Caco-2 (cell line): Measurements from ENCODE around the gene DUSP18. TPM values are rescaled to one million over a fixed set of nuclear protein-coding genes. Genes with fewer than 3 reads are reported as not detected.
A peak's percentile ranks its signal among the peaks of the same experiment; 100 is the strongest.

ENCODE experiments used
- BruUV-seq: library from RNA; stranded (reverse); fragments of 400-500 nt; replicated peaks from 2 replicates; lab custom pipeline; 2021; lab: Mats Ljungman, UMichigan
- CTCF ChIA-PET: fragments of 300-600 bp; sonication (Branson Sonifier 250); formaldehyde crosslinking; loops from one replicate; lab custom pipeline; 2022; ENCODE audit warnings: antibody characterized with exemption; lab: Charles Lee
- POLR2A ChIA-PET: fragments of 300-600 bp; sonication (Branson Sonifier 250); formaldehyde crosslinking; loops from one replicate; lab custom pipeline; 2022; ENCODE audit warnings: antibody characterized with exemption; lab: Charles Lee
- DNase-seq, 2 experiments: peaks; one replicate each; pipeline versions ENCODE4 v3.0.0 to v3.0.0-alpha.2; 2020 to 2022
- H3K27me3 ChIP-seq: replicated peaks from 2 replicates; pipeline ENCODE4 v1.6.0; 2011; ENCODE audit warnings: low read length; ENCODE audit not compliant: control insufficient read depth, insufficient read depth
- H3K36me3 ChIP-seq: 2 replicates; pipeline ENCODE4 v1.5.1; 2011; ENCODE audit warnings: low read length; ENCODE audit not compliant: control insufficient read depth, insufficient read depth
- H3K4me1 ChIP-seq: fragments of 250-450 bp; sonication (Bioruptor Pico); 2 replicates; pipeline ENCODE4 v1.5.1; 2020; ENCODE audit warnings: mild to moderate bottlenecking
- H3K4me3 ChIP-seq: 2 replicates; pipeline ENCODE4 v1.5.1; 2011; ENCODE audit warnings: low read depth, mild to moderate bottlenecking, control low read depth, low read length
- H3K9me3 ChIP-seq: fragments of 250-450 bp; sonication (Bioruptor Pico); 2 replicates; pipeline ENCODE4 v1.5.1; 2020; ENCODE audit warnings: mild to moderate bottlenecking, moderate library complexity
- H3K27ac Mint-ChIP-seq: one replicate; pipeline ENCODE4 v1.8.0; 2022; ENCODE audit warnings: mixed read lengths; ENCODE audit not compliant: unreplicated experiment
- H3K27me3 Mint-ChIP-seq: one replicate; pipeline ENCODE4 v1.8.0; 2022; ENCODE audit warnings: mixed read lengths; ENCODE audit not compliant: insufficient read depth, unreplicated experiment
- H3K36me3 Mint-ChIP-seq: one replicate; pipeline ENCODE4 v1.8.0; 2022; ENCODE audit warnings: mild to moderate bottlenecking, mixed read lengths; ENCODE audit not compliant: insufficient read depth, unreplicated experiment
- H3K4me1 Mint-ChIP-seq: one replicate; pipeline ENCODE4 v1.8.0; 2022; ENCODE audit warnings: low read depth, mixed read lengths; ENCODE audit not compliant: unreplicated experiment
- H3K4me3 Mint-ChIP-seq: one replicate; pipeline ENCODE4 v1.8.0; 2022; ENCODE audit warnings: mild to moderate bottlenecking, moderate library complexity, mixed read lengths; ENCODE audit not compliant: unreplicated experiment
- H3K9me3 Mint-ChIP-seq: one replicate; pipeline ENCODE4 v1.8.0; 2022; ENCODE audit warnings: mixed read lengths; ENCODE audit not compliant: unreplicated experiment
- CTCF ChIP-seq, 2 experiments: fragments of 200-600 bp in 1 of 2; IDR thresholded peaks; 1 replicate in 1 of 2; 2 replicates in 1 of 2; pipeline versions ENCODE4 v1.5.1 to v1.8.0; 2011 to 2022; ENCODE audit warnings: antibody characterized with exemption in 1 of 2, control low read depth in 1 of 2, inconsistent platforms in 1 of 2, low read depth in 1 of 2, low read length in 1 of 2, mild to moderate bottlenecking in 1 of 2, moderate library complexity in 1 of 2; ENCODE audit not compliant: insufficient read depth in 1 of 2, severe bottlenecking in 1 of 2, unreplicated experiment in 1 of 2
- intact Hi-C: fragments of 100-400 bp; cut with micrococcal nuclease; formaldehyde crosslinking; loops from one replicate; pipeline ENCODE4 v1.10.0; 2022; ENCODE audit not compliant: unreplicated experiment
- total RNA-seq: library from RNA; stranded (reverse); gene quantifications from 2 replicates; pipeline ENCODE4 v1.2.3, GENCODE V29; 2022

DUSP18 gene
- total RNA-seq, 1 experiment from 2014 or later: 6.0 TPM

- Histone ChIP-seq H3K9me3 (no peaks in the 10 kb centered on the region), H3K36me3 (no peaks in the 10 kb centered on the region), H3K4me1 (0 out of 2 replicates have a peak, but pooled peaks cover 4% of the 10 kb centered on the region), H3K27me3 (no peaks in the 10 kb centered on the region), H3K4me3 (peak overlapping the region; percentile 63)
- no TSS peak for BruUV-seq
- Mint-ChIP-seq H3K27me3 (no peaks in the 10 kb centered on the region), H3K4me3 (peak overlapping the region; percentile 79), H3K9me3 (no peaks in the 10 kb centered on the region), H3K27ac (no peak overlapping the region), H3K4me1 (no peaks in the 10 kb centered on the region), H3K36me3 (no peaks in the 10 kb centered on the region)
- DNase-seq: no peak
- ChIA-PET CTCF (interaction anchor here (1.2 kb wide), 1 partner anchor 60 kb away, joined by 4 read pairs; no protein-coding TSS in a partner anchor), POLR2A (no interaction called here)
- intact Hi-C loops: no loop called here
- TF ChIP-seq CTCF (IDR thresholded peaks at IDR 0.05; ENCODE audit: insufficient read depth in 1 of 2, low read depth in 1 of 2, low read length in 1 of 2, severe bottlenecking in 1 of 2, unreplicated experiment in 1 of 2): no peak
These were observed 27.7 kb upstream of the DUSP18 start for GRCh38 chr22:30695351-30695851.

- Histone ChIP-seq H3K36me3 (no peaks in the 10 kb centered on the region), H3K4me1 (0 out of 2 replicates have a peak, but pooled peaks cover 4% of the 10 kb centered on the region), H3K27me3 (no peaks in the 10 kb centered on the region), H3K9me3 (no peaks in the 10 kb centered on the region), H3K4me3 (peak within 1 kb of the TSS; percentile 84)
- Mint-ChIP-seq H3K27ac (no peak within 1 kb of the TSS), H3K9me3 (no peaks in the 10 kb centered on the region), H3K36me3 (no peaks in the 10 kb centered on the region), H3K4me3 (peak within 1 kb of the TSS; percentile 79), H3K4me1 (no peaks in the 10 kb centered on the region), H3K27me3 (no peaks in the 10 kb centered on the region)
- POLR2A ChIA-PET: interaction anchor here (0.6 kb wide), 1 partner anchor 12 kb away, joined by 3 read pairs; no protein-coding TSS in a partner anchor
- BruUV-seq: no TSS peak
- DNase-seq: peak in 1 of 2 experiments; percentile 62
- intact Hi-C loops: no loop called here
- CTCF ChIA-PET: interaction anchor here (1.2 kb wide), 2 partner anchors 60 kb away, joined by 3 to 4 read pairs; no protein-coding TSS in a partner anchor
- TF ChIP-seq CTCF (IDR thresholded peaks at IDR 0.05; ENCODE audit: insufficient read depth in 1 of 2, low read depth in 1 of 2, low read length in 1 of 2, severe bottlenecking in 1 of 2, unreplicated experiment in 1 of 2): peak in 1 of 2 experiments; percentile 5
These were observed 27.1 kb upstream of the DUSP18 start, which contains the start of gene OSBP2 for GRCh38 chr22:30694640-30695350. TSS of gene OSBP2 (plus strand) at chr22:30694874. CDS start at chr22:30694910, 36 bp downstream.

- 0 out of 2 replicates have a peak, but pooled peaks cover 4% of the 10 kb centered on the region for H3K4me1 ChIP-seq
- Mint-ChIP-seq H3K36me3 (no peaks in the 10 kb centered on the region), H3K4me3 (peak overlapping the region; percentile 79), H3K4me1 (no peaks in the 10 kb centered on the region), H3K9me3 (no peaks in the 10 kb centered on the region), H3K27me3 (no peaks in the 10 kb centered on the region), H3K27ac (no peak overlapping the region)
- DNase-seq: peak; percentile 59 to 78
- no peak for TF ChIP-seq CTCF (IDR thresholded peaks at IDR 0.05; ENCODE audit: insufficient read depth in 1 of 2, low read depth in 1 of 2, low read length in 1 of 2, severe bottlenecking in 1 of 2, unreplicated experiment in 1 of 2)
- H3K27me3 ChIP-seq: no peaks in the 10 kb centered on the region
- peak overlapping the region; percentile 84 for H3K4me3 ChIP-seq
- BruUV-seq: no TSS peak
- H3K9me3 ChIP-seq: no peaks in the 10 kb centered on the region
- no peaks in the 10 kb centered on the region for H3K36me3 ChIP-seq
- intact Hi-C loops: no loop called here
- POLR2A ChIA-PET: interaction anchor here (0.6 kb wide), 1 partner anchor 13 kb away, joined by 3 read pairs; no protein-coding TSS in a partner anchor
- CTCF ChIA-PET: interaction anchor here (1.2 kb wide), 1 partner anchor 60 kb away, joined by 3 read pairs; no protein-coding TSS in a partner anchor
These were observed 26.5 kb upstream of the DUSP18 start for GRCh38 chr22:30694171-30694639.
